Parathyroid adenoma (tissue), 2 donors: ENCODE data around the gene SLC9A3.

ENCODE experiments used
- H2AFZ ChIP-seq: fragments of 300-600 bp; sonication (generic); one replicate; pipeline ENCODE4 v1.7.0; 2017; ENCODE audit warnings: antibody characterized with exemption, mild to moderate bottlenecking
- H3K27ac ChIP-seq: fragments of 300-600 bp; sonication (generic); one replicate; pipeline ENCODE4 v1.7.0; 2017
- H3K27me3 ChIP-seq: fragments of 300-600 bp; sonication (generic); one replicate; pipeline ENCODE4 v1.7.0; 2017; ENCODE audit warnings: low read length; ENCODE audit not compliant: control insufficient read depth, insufficient read depth
- H3K36me3 ChIP-seq: fragments of 300-600 bp; sonication (generic); one replicate; pipeline ENCODE4 v1.7.0; 2017; ENCODE audit warnings: low read length; ENCODE audit not compliant: control insufficient read depth, insufficient read depth
- H3K4me1 ChIP-seq: fragments of 300-600 bp; sonication (generic); one replicate; pipeline ENCODE4 v1.7.0; 2017; ENCODE audit warnings: control low read depth
- H3K4me2 ChIP-seq: fragments of 300-600 bp; sonication (generic); one replicate; pipeline ENCODE4 v1.7.0; 2017; ENCODE audit warnings: low read length
- H3K4me3 ChIP-seq: fragments of 300-600 bp; sonication (generic); one replicate; pipeline ENCODE4 v1.7.0; 2017; ENCODE audit warnings: low read depth, low read length
- H3K79me2 ChIP-seq: fragments of 300-600 bp; sonication (generic); one replicate; pipeline ENCODE4 v1.7.0; 2017; ENCODE audit warnings: control low read depth
- H3K9ac ChIP-seq: fragments of 300-600 bp; sonication (generic); one replicate; pipeline ENCODE4 v1.7.0; 2017; ENCODE audit warnings: mild to moderate bottlenecking
- H3K9me3 ChIP-seq: fragments of 300-600 bp; sonication (generic); one replicate; pipeline ENCODE4 v1.7.0; 2017; ENCODE audit warnings: low read length; ENCODE audit not compliant: control insufficient read depth
- TF ChIP-seq, protein P1 (sequence below): fragments of 300-600 bp; sonication (generic); IDR thresholded peaks from one replicate; pipeline ENCODE4 v1.7.0; 2017; ENCODE audit warnings: antibody characterized with exemption, mild to moderate bottlenecking
- donor health status: primary hyperparathyroidism.

Gene SLC9A3

DNA sequence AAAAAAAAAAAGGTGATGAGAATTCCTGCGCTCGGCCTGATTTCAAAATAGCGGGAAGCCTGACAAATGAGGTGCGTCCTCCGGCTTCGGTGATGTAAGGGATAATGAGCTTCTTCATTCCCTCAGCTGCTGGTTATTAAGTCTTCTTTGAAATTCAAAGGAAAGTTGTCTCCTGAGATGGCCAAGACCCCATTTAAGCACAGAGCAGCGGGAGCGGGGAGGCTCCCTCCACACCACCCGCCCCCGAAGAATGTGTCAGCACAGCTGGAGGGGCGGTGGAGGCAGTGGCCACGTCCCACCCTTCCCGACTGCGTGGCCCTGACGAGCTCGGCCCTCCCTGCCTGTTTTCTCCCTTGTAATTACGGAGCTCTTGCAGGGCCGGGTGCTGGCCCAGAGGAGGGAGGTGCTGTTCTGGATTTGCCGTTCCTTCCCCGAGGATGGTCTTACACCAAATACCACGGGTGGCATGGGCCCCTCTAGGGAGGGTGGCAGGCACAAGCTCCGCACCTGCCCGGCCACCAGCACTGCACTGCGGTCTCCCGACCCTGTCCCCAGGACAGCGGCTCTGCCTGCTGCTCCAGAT, 31.0 kb downstream of the SLC9A3 start:
- Histone ChIP-seq H3K4me2 (no peak overlapping the region), H3K9ac (no peak overlapping the region), H3K27me3 (no peaks in the 10 kb centered on the region), H3K27ac (no peak overlapping the region), H2AFZ (no peak overlapping the region), H3K79me2 (no peaks in the 10 kb centered on the region), H3K4me1 (no peaks in the 10 kb centered on the region), H3K36me3 (no peaks in the 10 kb centered on the region), H3K9me3 (no peaks in the 10 kb centered on the region), H3K4me3 (no peak overlapping the region)
- TF ChIP-seq, protein P1, sequence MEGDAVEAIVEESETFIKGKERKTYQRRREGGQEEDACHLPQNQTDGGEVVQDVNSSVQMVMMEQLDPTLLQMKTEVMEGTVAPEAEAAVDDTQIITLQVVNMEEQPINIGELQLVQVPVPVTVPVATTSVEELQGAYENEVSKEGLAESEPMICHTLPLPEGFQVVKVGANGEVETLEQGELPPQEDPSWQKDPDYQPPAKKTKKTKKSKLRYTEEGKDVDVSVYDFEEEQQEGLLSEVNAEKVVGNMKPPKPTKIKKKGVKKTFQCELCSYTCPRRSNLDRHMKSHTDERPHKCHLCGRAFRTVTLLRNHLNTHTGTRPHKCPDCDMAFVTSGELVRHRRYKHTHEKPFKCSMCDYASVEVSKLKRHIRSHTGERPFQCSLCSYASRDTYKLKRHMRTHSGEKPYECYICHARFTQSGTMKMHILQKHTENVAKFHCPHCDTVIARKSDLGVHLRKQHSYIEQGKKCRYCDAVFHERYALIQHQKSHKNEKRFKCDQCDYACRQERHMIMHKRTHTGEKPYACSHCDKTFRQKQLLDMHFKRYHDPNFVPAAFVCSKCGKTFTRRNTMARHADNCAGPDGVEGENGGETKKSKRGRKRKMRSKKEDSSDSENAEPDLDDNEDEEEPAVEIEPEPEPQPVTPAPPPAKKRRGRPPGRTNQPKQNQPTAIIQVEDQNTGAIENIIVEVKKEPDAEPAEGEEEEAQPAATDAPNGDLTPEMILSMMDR = no peak

DNA sequence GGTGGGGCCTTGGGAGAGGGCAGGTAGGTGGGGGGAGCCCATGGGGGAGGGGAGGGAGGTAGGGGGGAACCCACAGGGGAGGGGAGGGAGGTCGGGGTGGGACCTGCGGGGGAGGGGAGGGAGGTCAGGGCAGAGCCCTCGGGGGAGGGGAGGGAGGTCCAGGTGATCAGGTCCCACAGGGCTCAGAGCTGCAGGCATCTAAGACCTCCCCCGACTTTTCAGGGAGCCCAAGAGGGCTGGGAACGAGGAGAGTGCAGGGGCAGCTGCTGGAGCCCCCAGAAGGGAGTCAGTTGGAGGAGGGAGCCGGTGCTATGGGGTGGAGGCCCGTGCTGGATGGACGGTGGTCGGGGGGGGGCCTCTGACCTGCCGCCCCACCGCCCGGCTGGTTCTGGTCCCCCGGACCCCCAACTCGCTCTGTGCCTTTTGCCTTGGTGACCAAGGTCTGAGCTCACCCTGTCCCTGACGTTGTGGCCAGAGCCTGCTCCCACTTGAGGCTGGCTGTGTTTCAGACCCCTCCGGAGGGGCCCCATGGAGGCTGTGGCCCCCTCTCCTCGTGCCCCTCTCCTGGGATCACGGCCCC, 31.8 kb downstream of the SLC9A3 start:
- TF ChIP-seq, protein P1 = no peak
- Histone ChIP-seq H3K36me3 (no peaks in the 10 kb centered on the region), H3K27me3 (no peaks in the 10 kb centered on the region), H3K4me2 (no peak overlapping the region), H2AFZ (no peak overlapping the region), H3K9ac (no peak overlapping the region), H3K79me2 (no peaks in the 10 kb centered on the region), H3K27ac (no peak overlapping the region), H3K4me3 (no peak overlapping the region), H3K4me1 (no peaks in the 10 kb centered on the region), H3K9me3 (no peaks in the 10 kb centered on the region)

DNA sequence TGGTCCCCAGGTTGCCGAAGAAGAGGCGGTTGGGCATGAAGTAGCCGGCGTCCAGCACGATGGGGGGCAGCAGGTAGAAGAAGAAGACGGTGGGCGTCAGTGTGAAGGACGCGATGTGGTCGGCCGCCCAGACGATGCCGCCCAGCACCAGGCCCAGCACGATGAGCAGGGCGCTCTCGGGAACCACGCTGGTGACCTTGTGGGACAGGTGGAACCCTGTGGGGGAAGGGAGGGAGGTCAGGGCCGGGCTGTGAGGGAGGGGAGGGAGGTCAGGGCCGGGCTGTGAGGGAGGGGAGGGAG, 32.4 kb downstream of the SLC9A3 start:
- no peak overlapping the region for H2AFZ ChIP-seq
- TF ChIP-seq, protein P1 = no peak
- H3K4me3 ChIP-seq = no peak overlapping the region
- H3K27ac ChIP-seq = no peak overlapping the region
- H3K9ac ChIP-seq = no peak overlapping the region
- H3K36me3 ChIP-seq = no peaks in the 10 kb centered on the region
- H3K4me1 ChIP-seq = no peaks in the 10 kb centered on the region
- no peaks in the 10 kb centered on the region for H3K9me3 ChIP-seq
- H3K27me3 ChIP-seq = no peaks in the 10 kb centered on the region
- no peak overlapping the region for H3K4me2 ChIP-seq
- H3K79me2 ChIP-seq = no peaks in the 10 kb centered on the region

DNA sequence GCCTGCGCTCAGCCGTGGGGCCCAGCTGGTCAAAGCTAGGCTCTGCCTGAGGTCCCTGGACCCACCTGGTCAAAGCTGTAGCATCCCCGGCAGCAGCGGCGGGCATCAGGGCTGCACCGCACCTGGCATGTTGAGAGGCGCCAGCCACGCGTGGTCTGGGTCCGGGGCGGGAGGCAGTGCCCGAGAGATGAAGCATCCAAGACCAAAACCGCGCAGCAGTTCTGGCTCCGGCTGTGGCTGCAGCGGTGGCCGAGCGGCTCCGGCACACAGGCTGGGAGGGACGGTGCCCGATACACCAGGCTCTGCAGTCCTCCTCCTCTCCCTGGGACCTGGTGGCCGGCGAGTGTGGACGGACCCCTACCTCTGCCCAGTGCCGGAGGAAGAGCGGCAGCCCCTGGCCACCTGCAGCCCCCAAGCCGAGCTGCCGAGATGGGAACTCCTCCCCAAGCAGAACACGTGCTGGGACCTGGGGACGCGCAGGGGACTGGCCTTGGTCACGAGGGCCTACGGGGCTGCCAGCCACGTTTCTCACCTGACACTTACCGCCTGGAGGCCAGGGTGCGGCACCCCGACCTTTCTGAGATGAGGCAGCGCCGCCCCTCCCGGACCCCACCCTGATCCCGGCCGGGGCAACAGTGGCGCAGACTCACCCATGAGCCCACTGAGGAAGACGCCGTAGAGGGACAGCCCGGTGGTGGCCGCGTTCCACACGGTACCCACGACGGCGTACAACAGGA, 33.0 kb downstream of the SLC9A3 start:
- H2AFZ ChIP-seq = no peak overlapping the region
- no peak overlapping the region for H3K4me3 ChIP-seq
- no peak overlapping the region for H3K27ac ChIP-seq
- H3K36me3 ChIP-seq = no peaks in the 10 kb centered on the region
- H3K27me3 ChIP-seq = no peaks in the 10 kb centered on the region
- no peaks in the 10 kb centered on the region for H3K9me3 ChIP-seq
- H3K79me2 ChIP-seq = no peaks in the 10 kb centered on the region
- H3K9ac ChIP-seq = no peak overlapping the region
- no peaks in the 10 kb centered on the region for H3K4me1 ChIP-seq
- TF ChIP-seq, protein P1 = no peak
- H3K4me2 ChIP-seq = no peak overlapping the region
